ENCODE measurements around the gene ATP10B.

DNA sequence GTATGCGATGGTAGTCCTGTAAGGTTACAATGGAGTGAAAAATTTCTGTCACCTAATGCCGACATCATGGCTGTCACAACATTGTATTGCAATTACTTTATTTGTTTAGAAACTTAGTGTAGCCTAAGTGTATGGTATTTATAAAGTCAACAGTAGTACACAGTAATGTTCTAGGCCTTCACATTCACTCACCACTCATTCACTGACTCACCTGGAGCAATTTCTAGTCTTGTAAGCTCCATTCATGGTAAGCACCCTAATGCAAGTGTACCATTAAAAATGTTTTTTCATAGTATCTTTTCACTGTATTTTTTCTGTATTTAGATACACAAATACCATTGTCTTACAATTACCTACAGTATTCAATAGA is 58.5 kb downstream of the ATP10B start:
- TF ChIP-seq, protein P1, sequence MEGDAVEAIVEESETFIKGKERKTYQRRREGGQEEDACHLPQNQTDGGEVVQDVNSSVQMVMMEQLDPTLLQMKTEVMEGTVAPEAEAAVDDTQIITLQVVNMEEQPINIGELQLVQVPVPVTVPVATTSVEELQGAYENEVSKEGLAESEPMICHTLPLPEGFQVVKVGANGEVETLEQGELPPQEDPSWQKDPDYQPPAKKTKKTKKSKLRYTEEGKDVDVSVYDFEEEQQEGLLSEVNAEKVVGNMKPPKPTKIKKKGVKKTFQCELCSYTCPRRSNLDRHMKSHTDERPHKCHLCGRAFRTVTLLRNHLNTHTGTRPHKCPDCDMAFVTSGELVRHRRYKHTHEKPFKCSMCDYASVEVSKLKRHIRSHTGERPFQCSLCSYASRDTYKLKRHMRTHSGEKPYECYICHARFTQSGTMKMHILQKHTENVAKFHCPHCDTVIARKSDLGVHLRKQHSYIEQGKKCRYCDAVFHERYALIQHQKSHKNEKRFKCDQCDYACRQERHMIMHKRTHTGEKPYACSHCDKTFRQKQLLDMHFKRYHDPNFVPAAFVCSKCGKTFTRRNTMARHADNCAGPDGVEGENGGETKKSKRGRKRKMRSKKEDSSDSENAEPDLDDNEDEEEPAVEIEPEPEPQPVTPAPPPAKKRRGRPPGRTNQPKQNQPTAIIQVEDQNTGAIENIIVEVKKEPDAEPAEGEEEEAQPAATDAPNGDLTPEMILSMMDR (IDR thresholded peaks at IDR 0.05; ENCODE audit: low read length) = no peak
- no peak for TF ChIP-seq EZH2 (IDR thresholded peaks at IDR 0.05; ENCODE audit: borderline replicate concordance, low read length)
